HEK293 (cell line): Measurements from ENCODE around the gene BICD1.

Experiments used
- CTCF ChIP-seq: fragments of 450-650 bp; formaldehyde crosslinking; IDR thresholded peaks from 2 replicates; pipeline ENCODE4 v1.5.1; 2016; ENCODE audit warnings: missing biosample characterization, missing genetic modification characterization
- EGR2 ChIP-seq: fragments of 450-650 bp; formaldehyde crosslinking; IDR thresholded peaks from 2 replicates; pipeline ENCODE4 v1.5.1; 2016; ENCODE audit warnings: low read depth, missing biosample characterization, missing genetic modification characterization
- PATZ1 ChIP-seq: fragments of 450-650 bp; formaldehyde crosslinking; IDR thresholded peaks from 2 replicates; pipeline ENCODE4 v1.5.1; 2016; ENCODE audit warnings: missing biosample characterization, missing genetic modification characterization
- ZBTB10 ChIP-seq: fragments of 450-650 bp; formaldehyde crosslinking; IDR thresholded peaks from 2 replicates; pipeline ENCODE4 v1.5.1; 2016; ENCODE audit warnings: missing biosample characterization, missing genetic modification characterization
- ZBTB6 ChIP-seq: fragments of 450-650 bp; formaldehyde crosslinking; IDR thresholded peaks from 2 replicates; pipeline ENCODE4 v1.5.1; 2017; ENCODE audit warnings: missing biosample characterization, missing genetic modification characterization
- ZEB2 ChIP-seq: fragments of 450-650 bp; formaldehyde crosslinking; IDR thresholded peaks from 2 replicates; pipeline ENCODE4 v1.5.1; 2016; ENCODE audit warnings: missing biosample characterization, missing genetic modification characterization
- ZNF10 ChIP-seq: fragments of 450-650 bp; formaldehyde crosslinking; IDR thresholded peaks from 2 replicates; pipeline ENCODE4 v1.5.1; 2017; ENCODE audit warnings: missing biosample characterization, missing genetic modification characterization
- ZNF140 ChIP-seq: fragments of 450-650 bp; formaldehyde crosslinking; IDR thresholded peaks from 2 replicates; pipeline ENCODE4 v1.5.1; 2016; ENCODE audit warnings: missing biosample characterization, missing genetic modification characterization
- ZNF16 ChIP-seq: fragments of 450-650 bp; formaldehyde crosslinking; IDR thresholded peaks from 2 replicates; pipeline ENCODE4 v1.5.1; 2016; ENCODE audit warnings: low read depth, missing biosample characterization, missing genetic modification characterization
- ZNF513 ChIP-seq: fragments of 450-650 bp; IDR thresholded peaks from 2 replicates; pipeline ENCODE4 v1.5.1; 2018; ENCODE audit warnings: missing biosample characterization, missing genetic modification characterization
- ZNF555 ChIP-seq: fragments of 450-650 bp; formaldehyde crosslinking; conservative IDR thresholded peaks from 2 replicates; pipeline ENCODE4 v1.5.1; 2017; ENCODE audit warnings: missing biosample characterization, mild to moderate bottlenecking, missing genetic modification characterization, inconsistent platforms
- ZNF580 ChIP-seq: fragments of 450-650 bp; formaldehyde crosslinking; IDR thresholded peaks from 2 replicates; pipeline ENCODE4 v1.5.1; 2016; ENCODE audit warnings: missing biosample characterization, missing genetic modification characterization
- ZSCAN23 ChIP-seq: fragments of 450-650 bp; formaldehyde crosslinking; IDR thresholded peaks from 2 replicates; pipeline ENCODE4 v1.5.1; 2016; ENCODE audit warnings: missing biosample characterization, missing genetic modification characterization

GRCh38 chr12:32400114-32400672 lies 293.5 kb downstream of the BICD1 start:
- TF ChIP-seq CTCF (tag by site-specific recombination) (no peak), ZNF580 (no peak), ZNF140 (tag by site-specific recombination) (no peak), ZNF16 (tag by site-specific recombination) (no peak), ZNF513 (tag by site-specific recombination) (no peak), ZNF10 (tag by site-specific recombination) (peak; percentile 99), ZEB2 (no peak), ZSCAN23 (tag by site-specific recombination) (no peak), ZNF555 (tag by site-specific recombination) (no peak), ZBTB10 (no peak), PATZ1 (tag by site-specific recombination) (no peak), EGR2 (tag by site-specific recombination) (no peak; the same call in 1 of the 2 replicates), ZBTB6 (no peak)
